ENCODE measurements around the gene RAI1.

RAI1 gene

DNA sequence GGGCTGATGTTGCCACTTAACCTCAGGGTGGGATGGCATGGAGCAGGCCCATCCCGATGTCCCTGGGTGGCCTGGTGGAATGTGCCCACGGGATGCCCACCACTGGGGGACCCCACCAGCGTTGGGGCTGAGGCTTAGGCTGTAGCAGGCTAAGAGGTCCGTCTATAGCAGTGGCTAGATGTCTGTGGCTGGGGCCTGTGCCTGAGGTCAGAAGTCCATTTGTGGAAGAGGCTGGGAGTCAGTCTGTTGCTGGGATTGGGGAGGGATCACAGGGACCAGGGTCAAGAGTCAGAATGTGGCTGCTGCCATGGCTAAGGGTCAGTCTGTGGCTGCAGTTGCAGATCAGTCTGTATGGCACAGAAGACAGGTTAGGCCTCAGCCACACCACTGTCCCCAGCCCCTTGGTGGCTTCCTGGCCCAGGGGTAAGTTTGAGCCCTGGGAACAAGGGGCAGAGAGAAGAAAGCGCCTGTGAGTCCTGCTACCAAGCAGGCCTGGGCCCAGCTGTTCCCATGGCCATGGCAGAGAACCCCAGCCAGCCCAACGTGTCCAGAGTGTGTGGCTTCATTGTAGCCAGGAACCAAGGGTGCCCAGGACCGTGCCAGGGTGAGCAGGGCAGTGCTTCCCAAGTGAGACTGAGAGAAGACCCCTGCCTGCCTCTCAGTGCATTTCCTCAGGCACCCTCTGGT lies 35.7 kb downstream of the RAI1 start:
- no peak for DNase-seq (ENCODE audit: low spot score)

DNA sequence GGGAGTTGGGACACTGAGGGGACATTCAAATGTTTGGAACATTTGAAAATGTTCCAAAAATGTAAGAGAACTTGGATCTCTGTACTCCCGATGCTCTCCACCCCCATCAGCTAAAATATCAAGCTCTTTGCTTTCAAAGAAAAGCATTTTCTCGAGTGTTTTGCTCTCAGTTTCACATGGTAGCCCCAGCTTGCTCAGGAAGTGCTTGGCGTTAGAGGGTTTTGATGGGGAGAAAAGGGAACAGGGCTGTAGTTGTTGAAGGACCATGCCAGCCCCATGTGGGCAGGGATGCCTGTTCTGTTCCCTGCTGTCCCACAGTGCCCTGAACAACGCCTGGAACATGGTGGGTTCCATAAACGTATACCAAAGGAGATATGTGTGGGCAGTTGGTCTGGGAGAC lies 37.0 kb downstream of the RAI1 start:
- no peak for DNase-seq (ENCODE audit: low spot score)

DNA sequence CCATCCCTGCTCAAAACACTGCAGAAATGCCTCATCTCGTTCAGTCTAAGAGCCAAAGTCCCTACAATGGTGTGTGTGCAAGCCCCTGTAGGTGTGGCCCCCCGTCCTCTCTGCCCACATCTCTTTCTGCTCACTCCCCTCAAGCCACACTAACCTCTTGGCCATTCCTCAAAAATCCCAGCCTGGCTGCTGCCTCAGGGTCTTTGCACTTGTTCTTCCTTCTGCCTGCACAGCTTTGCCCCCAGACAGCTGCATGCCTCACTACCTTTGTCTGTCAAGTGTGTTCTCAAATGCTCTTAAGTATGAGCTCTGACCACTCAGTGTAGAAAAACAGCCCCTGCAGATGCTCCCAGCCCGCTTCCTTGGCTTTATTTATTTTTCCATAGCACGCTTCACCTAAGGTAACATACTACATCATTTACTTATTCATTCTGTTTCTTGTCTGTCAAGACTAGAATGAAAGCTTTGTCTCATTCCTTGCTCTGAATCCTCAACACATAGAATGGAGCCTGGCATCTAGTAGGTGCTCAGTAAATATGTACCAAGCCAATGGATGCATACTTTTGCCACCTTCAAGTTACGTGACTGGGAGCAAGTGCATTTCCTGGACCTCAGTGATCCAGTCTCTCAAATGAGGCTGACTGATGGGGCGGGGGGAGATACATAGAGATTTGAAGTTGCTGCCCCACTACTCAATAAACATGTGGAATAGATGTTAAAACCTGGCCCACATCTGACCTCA lies 38.1 kb downstream of the RAI1 start:
- DNase-seq (ENCODE audit: low spot score): no peak

DNA sequence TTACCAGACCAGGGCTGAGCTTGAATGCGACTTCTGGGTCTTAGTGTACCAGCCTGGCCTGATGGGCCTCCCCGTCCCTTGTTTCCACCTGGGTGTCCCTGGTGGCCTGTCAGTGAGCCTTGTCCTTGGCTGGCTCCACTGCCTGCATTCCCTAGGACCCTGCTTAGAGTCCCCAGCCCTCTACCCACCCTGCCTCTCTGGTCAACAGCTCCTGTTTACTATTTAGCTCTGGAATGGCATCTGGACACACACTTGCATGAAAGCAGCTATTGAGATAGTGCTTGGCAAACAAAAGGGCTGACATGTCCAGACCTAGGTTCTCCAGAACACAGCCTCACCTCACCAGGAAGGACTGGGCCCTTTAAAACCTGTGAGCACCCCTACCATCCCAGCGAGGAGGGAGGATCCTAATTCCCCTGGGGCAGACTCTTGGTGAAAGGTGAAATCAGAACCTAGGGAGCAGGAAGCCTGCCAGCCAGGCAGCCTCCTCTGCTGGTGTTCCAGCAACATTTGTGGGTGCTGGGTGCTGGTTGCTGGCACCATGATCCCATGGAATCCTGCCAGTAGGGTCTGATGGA lies 38.8 kb downstream of the RAI1 start:
- DNase-seq (ENCODE audit: low spot score): no peak

DNA sequence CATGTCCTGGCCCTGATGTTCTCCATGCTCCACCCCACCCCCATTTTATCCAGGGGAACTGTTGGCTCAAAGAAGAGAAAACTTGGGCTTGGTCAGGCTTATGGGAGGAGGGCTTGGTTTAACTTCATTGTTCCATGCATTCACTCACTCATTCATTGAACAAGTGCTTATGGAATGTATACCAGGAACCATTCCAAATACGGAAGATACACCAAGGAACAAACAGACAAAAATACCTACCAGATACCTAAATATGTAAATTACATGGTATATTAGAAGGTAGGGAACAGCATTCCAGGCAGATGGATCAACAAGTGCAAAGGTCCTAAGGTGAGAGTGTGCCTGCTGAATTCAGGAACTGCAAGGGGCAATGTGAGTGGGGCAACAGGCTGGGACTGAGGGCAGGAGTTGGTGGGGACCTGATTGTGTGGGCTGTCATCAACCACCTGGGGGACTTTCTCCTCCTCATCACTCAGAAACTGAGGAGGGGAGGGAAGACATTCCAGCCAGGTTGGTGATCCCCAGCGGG lies 39.9 kb downstream of the RAI1 start:
- no peak for DNase-seq (ENCODE audit: low spot score)

DNA sequence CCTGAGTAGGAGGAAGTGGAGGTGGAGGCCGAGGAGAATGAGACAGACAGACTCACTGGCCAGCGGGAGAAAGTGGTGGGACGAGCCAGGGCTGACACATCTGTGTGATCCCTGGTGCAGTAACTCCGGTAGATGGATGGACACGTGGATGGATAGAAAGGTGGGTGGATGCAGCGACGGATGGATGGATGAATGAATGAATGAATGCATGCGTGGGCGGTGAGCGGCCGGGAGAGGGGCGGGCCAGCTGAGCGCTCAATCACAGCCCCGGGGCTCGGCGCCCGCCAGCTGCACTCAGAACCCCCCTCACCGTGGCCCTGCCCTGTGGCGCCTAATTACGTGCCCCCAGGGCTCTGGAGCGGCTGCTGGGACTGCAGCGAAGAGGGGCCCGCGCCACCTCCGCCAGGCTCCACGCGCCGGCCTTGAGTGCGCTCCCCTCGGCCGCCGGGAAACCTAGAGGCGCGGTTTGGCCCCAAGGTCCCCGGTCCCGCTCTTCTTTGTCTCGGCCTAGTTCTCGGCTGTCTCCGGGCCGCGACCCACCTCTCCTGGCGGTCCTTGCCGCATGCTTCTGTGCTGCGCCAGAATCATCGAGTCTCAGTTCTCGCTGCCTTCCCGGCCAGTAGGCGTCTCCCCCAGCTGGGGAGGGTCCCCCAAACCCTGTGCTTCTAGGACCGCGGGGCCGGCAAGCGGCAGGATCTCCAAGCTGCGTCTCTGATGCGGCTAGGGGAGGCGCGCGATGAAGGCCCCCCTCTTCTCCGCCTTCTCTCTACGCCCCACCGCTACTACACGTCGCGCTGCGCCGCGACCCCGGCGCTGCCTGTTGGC lies 41.0 kb downstream of the RAI1 start:
- no peak for DNase-seq (ENCODE audit: low spot score)

DNA sequence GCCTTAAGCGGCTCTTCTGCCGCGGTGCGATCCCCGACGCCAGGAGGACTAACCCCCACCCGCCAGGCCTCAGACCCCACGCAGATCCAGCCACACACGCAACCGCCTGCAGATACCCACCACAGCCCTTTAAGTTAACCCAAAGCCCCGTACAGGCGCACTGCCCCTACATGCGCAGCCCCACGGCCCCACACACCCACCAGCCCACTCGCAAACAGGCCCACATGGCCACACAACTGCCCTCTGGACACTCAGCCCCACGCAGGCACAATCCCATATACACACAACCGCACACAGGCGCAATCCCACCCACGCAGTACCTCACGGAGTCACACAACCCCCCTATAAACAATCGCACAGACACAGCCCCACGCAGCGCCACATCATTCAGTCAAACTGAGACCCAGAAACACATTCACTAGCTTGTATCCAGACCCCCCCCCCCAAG lies 41.7 kb downstream of the RAI1 start:
- DNase-seq (ENCODE audit: low spot score): no peak

- DNase-seq (ENCODE audit: low spot score): peak; percentile 52
Observed at GRCh38 chr17:17723354-17724261, 42.4 kb downstream of the RAI1 start.

DNA sequence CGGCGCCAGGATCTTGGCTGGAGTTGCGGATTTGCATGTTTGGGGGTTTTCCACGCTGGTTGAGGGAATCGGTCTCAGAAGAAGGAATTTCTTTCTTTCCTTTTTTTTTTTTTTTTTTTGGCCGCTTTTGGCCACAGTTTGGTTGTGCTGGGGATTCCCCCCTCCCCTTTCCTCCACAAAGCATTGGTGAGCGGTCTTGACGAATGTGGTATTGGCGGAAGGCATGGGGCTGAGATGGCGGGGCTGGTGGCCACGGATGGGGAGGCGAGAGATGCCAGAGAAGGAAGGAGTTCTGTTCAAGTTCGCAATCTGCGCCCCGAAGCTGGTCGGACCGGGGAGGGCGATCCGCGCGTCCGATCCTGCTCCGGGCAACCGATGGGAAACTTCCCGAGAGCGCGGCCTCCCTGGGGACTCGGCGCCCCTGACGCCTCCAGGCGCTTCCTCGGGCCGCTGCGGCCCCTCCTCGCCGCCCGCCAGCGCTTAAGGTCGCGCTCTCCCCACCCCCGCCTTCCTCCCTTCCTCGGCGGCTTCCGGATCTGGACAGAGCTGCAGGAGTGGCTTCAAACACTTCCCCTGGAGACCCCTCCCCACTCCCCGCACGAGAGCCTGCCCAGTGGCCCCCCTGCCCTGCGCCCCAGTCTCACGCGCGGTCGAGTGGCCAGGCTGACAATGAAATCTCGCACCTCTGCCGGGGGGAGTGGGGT lies 43.2 kb downstream of the RAI1 start:
- peak; percentile 63 for DNase-seq (ENCODE audit: low spot score)

GRCh38 chr17:17725011-17725751 lies 43.9 kb downstream of the RAI1 start:
- peak; percentile 34 for DNase-seq (ENCODE audit: low spot score)

- no peak for DNase-seq (ENCODE audit: low spot score)
Observed at GRCh38 chr17:17725752-17726457, 44.6 kb downstream of the RAI1 start.

DNA sequence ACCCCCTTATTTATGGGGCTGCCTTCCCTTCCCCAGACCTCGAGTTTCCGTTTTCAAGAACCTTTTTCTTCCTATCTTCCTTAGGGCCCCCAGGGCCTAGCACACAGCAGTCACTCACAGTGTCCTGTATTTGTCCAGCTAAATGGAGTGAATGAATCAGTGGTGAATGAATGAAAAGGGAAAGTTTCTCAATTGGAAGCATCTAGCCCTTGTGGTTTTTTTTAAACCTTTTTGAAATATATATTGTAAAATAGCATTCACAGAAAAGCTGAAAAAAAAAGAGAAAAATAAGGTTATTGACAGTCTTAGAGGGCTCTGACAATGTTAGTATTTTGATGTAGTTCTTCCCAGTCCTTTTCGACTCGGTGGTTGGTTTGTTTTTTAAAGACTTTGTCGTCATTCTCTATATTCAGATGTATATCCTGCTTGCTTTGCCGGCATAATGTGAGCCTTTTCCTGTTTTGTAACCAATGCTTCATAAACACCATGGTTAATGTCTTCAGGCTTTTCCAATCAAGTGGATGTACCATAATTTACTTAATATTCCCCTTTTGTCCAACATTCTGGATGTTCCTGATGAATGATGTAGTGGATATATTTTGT lies 45.3 kb downstream of the RAI1 start:
- DNase-seq (ENCODE audit: low spot score): no peak

DNA sequence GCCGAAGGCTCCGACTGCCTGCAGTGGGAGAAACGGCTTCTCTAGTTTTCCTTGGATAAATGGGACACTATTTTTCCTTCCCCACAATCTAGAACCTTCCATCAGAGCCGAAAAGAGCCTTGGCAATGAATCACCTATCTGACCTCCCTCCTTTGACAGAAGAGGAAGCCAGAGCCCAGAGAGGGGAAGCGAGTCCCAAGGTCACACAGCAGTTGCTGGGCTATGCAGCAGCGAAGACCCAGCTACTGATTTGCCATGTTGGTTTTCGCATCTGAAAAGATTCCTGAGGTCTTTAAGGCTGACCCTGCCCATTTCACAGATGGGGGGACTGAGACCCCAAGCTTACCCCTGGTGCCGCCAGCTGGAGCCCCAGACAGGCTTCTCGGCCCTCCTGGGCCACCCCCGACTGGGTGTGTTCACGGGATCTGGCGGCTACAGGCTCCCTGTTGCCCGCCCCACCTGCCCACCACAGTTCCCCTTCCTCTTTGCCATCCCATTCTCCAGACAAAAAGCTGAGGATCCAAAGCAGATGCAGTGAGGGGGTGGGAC lies 45.9 kb downstream of the RAI1 start:
- DNase-seq (ENCODE audit: low spot score): no peak

- DNase-seq (ENCODE audit: low spot score): no peak
Observed at GRCh38 chr17:17728146-17728545, 46.9 kb downstream of the RAI1 start.

- DNase-seq (ENCODE audit: low spot score): no peak
Observed at GRCh38 chr17:17728550-17729251, 47.4 kb downstream of the RAI1 start.

GRCh38 chr17:17729620-17730249 lies 48.5 kb downstream of the RAI1 start:
- DNase-seq (ENCODE audit: low spot score): peak; percentile 74

GRCh38 chr17:17730250-17730935 lies 49.1 kb downstream of the RAI1 start:
- no peak for DNase-seq (ENCODE audit: low spot score)
